ENCODE measurements around the gene CBFA2T2.

Gene CBFA2T2

DNA sequence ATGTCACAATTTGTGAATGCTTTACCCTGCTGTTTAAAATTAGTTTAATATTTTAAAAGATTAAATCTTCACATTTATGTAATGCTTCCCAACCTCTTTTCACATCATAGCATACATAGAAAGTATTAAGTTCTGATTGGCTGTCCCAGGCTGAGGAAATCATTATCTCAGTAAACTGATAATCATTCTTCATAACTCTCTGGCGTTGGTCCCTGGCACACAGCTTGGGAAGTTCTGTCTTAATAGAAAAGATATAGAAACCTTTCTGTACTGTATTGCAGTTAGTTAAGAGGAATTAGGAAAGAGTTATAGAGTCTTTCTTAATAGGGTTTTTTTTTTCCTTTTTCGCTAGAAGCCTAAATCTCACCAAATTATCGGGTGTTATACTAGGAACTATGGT, 85.4 kb downstream of the CBFA2T2 start:
- DNase-seq: no peak
- Histone ChIP-seq H3K4me3 (no peak overlapping the region), H3K36me3 (no peaks in the 10 kb centered on the region), H3K4me1 (peaks cover 0 to 36% (median 2%) of the 10 kb centered on the region in 4 donors), H3K9me3 (no peaks in the 10 kb centered on the region), H3K27ac (no peak overlapping the region), H3K27me3 (no peaks in the 10 kb centered on the region)
- TF ChIP-seq, protein P1, sequence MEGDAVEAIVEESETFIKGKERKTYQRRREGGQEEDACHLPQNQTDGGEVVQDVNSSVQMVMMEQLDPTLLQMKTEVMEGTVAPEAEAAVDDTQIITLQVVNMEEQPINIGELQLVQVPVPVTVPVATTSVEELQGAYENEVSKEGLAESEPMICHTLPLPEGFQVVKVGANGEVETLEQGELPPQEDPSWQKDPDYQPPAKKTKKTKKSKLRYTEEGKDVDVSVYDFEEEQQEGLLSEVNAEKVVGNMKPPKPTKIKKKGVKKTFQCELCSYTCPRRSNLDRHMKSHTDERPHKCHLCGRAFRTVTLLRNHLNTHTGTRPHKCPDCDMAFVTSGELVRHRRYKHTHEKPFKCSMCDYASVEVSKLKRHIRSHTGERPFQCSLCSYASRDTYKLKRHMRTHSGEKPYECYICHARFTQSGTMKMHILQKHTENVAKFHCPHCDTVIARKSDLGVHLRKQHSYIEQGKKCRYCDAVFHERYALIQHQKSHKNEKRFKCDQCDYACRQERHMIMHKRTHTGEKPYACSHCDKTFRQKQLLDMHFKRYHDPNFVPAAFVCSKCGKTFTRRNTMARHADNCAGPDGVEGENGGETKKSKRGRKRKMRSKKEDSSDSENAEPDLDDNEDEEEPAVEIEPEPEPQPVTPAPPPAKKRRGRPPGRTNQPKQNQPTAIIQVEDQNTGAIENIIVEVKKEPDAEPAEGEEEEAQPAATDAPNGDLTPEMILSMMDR (IDR thresholded peaks at IDR 0.05): no peak
- intact Hi-C loops (cut with DNase I; ENCODE audit: low total_unique reads): no loop called here

DNA sequence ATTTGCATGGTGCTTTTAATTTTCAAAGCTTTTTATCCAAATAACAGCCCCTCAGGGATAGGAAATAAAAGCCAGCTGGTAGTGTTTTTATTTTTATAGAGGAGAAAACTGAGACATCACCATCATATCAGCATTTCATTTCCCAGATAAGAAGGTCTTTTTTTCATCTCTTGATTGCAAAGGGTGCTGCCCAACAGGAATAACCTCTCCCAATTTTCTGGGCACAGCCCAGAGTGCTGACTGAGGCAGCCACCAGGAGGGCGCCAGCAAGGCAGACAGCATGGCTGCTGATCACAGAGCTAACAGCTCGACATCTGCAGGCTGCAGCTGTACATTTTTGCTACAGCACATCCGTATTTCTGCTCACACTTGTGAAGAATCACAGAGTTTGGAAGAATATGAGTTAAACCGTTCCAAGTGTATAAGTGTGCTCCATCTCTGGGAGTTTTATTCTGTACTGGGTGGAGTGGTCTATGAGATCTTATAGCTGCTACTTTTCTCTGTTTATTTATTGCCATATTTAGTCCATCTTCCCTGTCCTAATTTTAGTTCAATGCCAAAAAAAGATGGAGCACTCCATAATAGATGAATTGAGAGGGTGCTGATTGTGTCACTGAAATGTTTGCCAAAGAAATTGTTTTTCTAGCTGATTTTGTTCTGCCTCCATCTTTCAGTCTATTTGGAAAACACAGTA, 86.7 kb downstream of the CBFA2T2 start:
- peaks cover 0 to 27% (median 0%) of the 10 kb centered on the region in 4 donors for H3K4me1 ChIP-seq
- TF ChIP-seq, protein P1 (IDR thresholded peaks at IDR 0.05): no peak
- no peaks in the 10 kb centered on the region for H3K9me3 ChIP-seq
- DNase-seq: no peak
- no peaks in the 10 kb centered on the region for H3K36me3 ChIP-seq
- intact Hi-C loops (cut with DNase I; ENCODE audit: low total_unique reads): no loop called here
- H3K27me3 ChIP-seq: no peaks in the 10 kb centered on the region
- H3K4me3 ChIP-seq: no peak overlapping the region
- H3K27ac ChIP-seq: peak overlapping the region in 1 of 2 donors; percentile 10

DNA sequence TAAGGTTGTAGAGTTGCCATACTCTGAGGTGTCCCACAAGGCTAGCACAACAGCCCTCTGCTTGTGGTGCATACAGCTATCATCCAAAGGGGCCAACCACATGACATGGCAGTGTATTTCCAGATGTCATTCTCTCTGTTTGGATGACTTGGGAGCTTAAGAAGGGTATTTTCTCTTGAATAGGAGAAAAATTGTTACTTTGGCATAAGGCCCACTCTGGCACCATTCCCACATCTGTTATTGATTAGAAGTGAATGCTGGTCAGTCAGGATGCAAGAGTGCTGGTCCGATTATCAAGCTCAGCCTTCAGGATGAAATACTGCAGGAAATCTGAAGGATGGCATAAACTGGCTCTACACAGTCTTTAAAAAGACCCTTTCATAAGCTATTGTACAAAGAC, 88.6 kb downstream of the CBFA2T2 start:
- Histone ChIP-seq H3K4me1 (peaks cover 0 to 23% (median 0%) of the 10 kb centered on the region in 4 donors), H3K9me3 (no peaks in the 10 kb centered on the region)

DNA sequence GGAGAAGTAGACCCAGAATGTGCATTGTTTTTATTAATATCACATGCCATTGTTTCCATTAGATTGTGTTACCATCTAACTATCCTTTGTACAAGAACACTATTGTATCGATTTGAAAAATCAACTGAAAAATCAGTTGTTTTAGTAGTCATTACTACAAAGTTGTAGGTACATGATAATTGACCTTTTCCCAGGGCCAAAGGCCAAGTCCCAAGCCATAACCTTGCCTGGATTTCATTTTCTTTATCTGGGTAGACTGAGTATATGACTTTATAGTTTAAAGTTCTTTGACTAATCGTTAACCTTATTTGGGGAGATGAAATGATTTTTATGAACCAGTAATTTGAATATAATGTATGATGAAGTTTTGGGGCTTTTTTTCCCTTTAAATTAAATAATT, 93.2 kb downstream of the CBFA2T2 start:
- TF ChIP-seq, protein P1 (IDR thresholded peaks at IDR 0.05): no peak
- Histone ChIP-seq H3K27me3 (no peaks in the 10 kb centered on the region), H3K4me3 (no peak overlapping the region), H3K27ac (no peak overlapping the region), H3K4me1 (peaks cover 0 to 8% (median 5%) of the 10 kb centered on the region in 4 donors), H3K9me3 (no peaks in the 10 kb centered on the region), H3K36me3 (no peaks in the 10 kb centered on the region)
- no peak for DNase-seq
- intact Hi-C loops (cut with DNase I; ENCODE audit: low total_unique reads): no loop called here

More for the DNA sequence above, 88.6 kb downstream of the CBFA2T2 start:
- DNase-seq: no peak
- no peak overlapping the region for H3K4me3 ChIP-seq
- TF ChIP-seq, protein P1 (IDR thresholded peaks at IDR 0.05): no peak
- H3K36me3 ChIP-seq: no peaks in the 10 kb centered on the region
- H3K27me3 ChIP-seq: no peaks in the 10 kb centered on the region
- intact Hi-C loops (cut with DNase I; ENCODE audit: low total_unique reads): no loop called here
- no peak overlapping the region for H3K27ac ChIP-seq

DNA sequence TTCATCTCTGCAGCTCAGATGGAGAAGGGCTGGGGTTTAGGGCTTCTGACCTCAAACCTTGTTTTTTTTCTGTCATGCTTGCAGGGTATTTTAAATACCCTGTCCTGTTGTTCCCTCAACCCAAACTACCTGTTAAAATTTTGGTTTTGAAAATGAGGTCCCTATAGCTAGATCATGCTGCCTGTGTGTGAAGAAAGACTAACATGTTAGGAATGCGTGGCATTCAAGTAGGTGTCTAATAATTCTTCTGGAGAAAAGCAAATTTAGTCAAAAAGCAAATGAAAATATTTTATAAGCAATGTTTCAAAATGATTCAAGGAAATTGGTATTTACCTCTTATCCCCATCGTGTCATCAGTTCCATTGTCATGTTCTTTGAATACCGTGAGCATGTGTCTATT, 95.1 kb downstream of the CBFA2T2 start:
- peaks cover 0 to 8% (median 5%) of the 10 kb centered on the region in 4 donors for H3K4me1 ChIP-seq

More for the DNA sequence above, 95.1 kb downstream of the CBFA2T2 start:
- H3K27ac ChIP-seq: no peak overlapping the region
- TF ChIP-seq, protein P1 (IDR thresholded peaks at IDR 0.05): no peak
- H3K27me3 ChIP-seq: no peaks in the 10 kb centered on the region
- H3K4me3 ChIP-seq: no peak overlapping the region
- no peaks in the 10 kb centered on the region for H3K9me3 ChIP-seq
- intact Hi-C loops (cut with DNase I; ENCODE audit: low total_unique reads): no loop called here
- DNase-seq: no peak
- H3K36me3 ChIP-seq: no peaks in the 10 kb centered on the region

All from tibial artery (tissue), 4 donors.